Measurements from ENCODE around the gene PDLIM5. TPM values are rescaled to one million over a fixed set of nuclear protein-coding genes. Genes with fewer than 3 reads are reported as not detected.
"Not testable (repeated sequence)": the region's sequence is repeated elsewhere in the genome, so short reads cannot be mapped to it uniquely, and the experiment has no call there.

PDLIM5 gene
- total RNA-seq, 1 donor from 2014 or later = 24.2 TPM

DNA sequence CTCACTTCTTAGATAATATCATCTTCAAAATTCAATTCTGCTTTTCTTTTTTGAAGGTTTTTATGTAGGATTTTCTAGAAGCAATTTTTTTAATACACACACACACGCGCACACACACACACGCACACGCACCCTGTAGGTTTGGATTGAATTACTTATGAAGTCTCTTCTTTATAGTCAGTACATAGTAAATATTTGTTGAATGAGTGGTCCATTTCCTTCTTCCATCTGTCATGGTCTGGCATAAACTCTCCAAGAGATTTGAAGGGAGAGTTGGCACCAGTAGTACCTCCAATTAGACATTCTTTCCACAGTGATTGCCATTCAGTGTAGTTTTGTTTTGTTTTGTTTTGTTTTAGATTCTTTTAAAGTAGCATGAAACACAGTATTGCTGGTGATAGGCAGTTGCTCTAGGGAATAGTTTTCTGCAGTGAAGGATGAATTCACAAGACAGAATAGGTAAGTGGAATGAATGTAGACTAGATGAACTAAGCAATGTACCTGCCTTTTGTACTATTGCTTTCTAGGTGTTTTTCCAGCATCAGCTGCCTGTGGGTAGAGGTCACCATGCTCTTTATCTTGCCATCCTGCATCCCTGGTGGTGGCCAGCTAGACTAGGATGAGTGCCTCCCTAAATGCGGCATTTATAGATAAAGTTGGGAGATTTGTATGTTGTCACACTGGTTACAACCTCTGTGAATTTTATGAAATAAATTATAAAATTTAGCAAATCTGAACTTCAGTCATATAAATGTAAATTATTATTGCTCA lies 20.5 kb downstream of the PDLIM5 start:
- no peak overlapping the region for H3K27ac Mint-ChIP-seq
- H3K4me3 Mint-ChIP-seq (ENCODE audit: low read depth) = no peak overlapping the region
- no peak for DNase-seq (ENCODE audit: low spot score)
- intact Hi-C loops (cut with micrococcal nuclease) = no loop called here
- peaks cover 3% of the 10 kb centered on the region for H3K9me3 Mint-ChIP-seq
- H3K36me3 Mint-ChIP-seq (ENCODE audit: low read depth) = peaks cover 3% of the 10 kb centered on the region
- H3K4me1 Mint-ChIP-seq (ENCODE audit: low read depth) = no peaks in the 10 kb centered on the region
- no peaks in the 10 kb centered on the region for H3K27me3 Mint-ChIP-seq (ENCODE audit: low read depth)

GRCh38 chr4:94475050-94475449 lies 23.3 kb downstream of the PDLIM5 start:
- H3K27ac Mint-ChIP-seq = no peak overlapping the region
- intact Hi-C loops (cut with micrococcal nuclease) = no loop called here
- no peak for DNase-seq (ENCODE audit: low spot score)
- peaks cover 3% of the 10 kb centered on the region for H3K9me3 Mint-ChIP-seq
- no peak overlapping the region for H3K4me3 Mint-ChIP-seq (ENCODE audit: low read depth)
- H3K4me1 Mint-ChIP-seq (ENCODE audit: low read depth) = no peaks in the 10 kb centered on the region
- H3K36me3 Mint-ChIP-seq (ENCODE audit: low read depth) = peaks cover 3% of the 10 kb centered on the region
- H3K27me3 Mint-ChIP-seq (ENCODE audit: low read depth) = no peaks in the 10 kb centered on the region

DNA sequence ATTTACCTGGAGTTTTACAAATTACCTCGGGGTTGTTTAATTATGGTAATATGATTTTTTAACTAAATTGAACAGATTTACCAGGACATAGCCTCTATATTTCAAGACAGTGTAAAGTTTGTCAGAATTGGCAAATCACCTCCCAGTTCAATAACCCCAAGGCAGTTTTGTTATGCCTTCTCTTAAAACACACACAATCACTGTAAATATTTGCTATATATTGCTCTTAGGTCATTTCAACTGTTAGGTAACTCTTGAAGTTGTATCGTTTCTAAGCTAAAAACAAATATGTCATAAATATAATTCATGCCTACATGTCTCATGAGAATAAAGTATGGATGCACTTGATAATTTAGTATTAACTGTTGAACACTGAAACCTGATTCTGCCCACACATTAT lies 24.1 kb downstream of the PDLIM5 start:
- no peaks in the 10 kb centered on the region for H3K4me1 Mint-ChIP-seq (ENCODE audit: low read depth)
- H3K36me3 Mint-ChIP-seq (ENCODE audit: low read depth) = peaks cover under 1% of the 10 kb centered on the region
- H3K9me3 Mint-ChIP-seq = peaks cover under 1% of the 10 kb centered on the region
- no peak for DNase-seq (ENCODE audit: low spot score)
- no peak overlapping the region for H3K27ac Mint-ChIP-seq
- H3K27me3 Mint-ChIP-seq (ENCODE audit: low read depth) = no peaks in the 10 kb centered on the region
- no peak overlapping the region for H3K4me3 Mint-ChIP-seq (ENCODE audit: low read depth)
- intact Hi-C loops (cut with micrococcal nuclease) = no loop called here

DNA sequence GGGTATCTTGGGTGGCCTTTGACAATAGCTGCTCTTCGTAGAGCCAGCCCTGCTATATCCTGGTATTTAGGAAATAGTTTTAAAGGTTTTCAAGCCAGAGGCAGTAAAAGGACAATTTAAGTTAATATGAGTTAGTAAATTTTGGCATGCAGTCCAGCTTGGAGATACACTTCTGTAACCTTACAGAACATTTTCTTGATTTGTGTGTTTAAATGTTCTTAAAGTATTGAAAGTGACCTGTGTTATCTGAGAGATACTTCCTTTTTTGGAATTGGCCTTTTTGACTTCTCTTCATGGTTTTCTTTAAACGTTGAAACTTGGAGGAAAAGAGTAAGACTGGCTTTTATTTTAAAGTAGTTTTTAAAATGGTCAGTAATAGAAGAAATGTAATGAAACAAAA lies 25.5 kb downstream of the PDLIM5 start:
- Mint-ChIP-seq H3K27me3 (ENCODE audit: low read depth) (no peaks in the 10 kb centered on the region), H3K4me1 (ENCODE audit: low read depth) (no peaks in the 10 kb centered on the region), H3K27ac (no peak overlapping the region), H3K4me3 (ENCODE audit: low read depth) (no peak overlapping the region), H3K36me3 (ENCODE audit: low read depth) (no peaks in the 10 kb centered on the region), H3K9me3 (no peaks in the 10 kb centered on the region)
- DNase-seq (ENCODE audit: low spot score) = no peak
- intact Hi-C loops (cut with micrococcal nuclease) = no loop called here

DNA sequence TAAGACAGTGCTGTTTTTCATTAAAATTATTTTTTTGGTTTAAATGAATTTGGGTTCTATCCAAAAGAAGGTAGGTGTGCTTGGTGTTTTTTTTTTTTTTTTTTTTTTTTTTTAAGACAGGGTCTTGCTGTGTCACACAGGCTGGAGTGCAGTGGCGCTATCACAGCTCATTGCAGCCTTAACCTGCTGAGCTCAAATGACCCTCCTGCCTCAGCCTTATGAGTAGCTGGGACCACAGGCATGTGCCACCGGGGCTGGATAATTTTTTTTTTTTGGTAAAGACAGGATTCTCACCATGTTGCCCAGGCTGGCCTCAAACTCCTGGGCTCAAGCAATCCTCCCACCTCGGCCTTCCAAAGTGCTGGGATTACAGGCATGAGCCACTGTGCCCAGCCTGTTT lies 27.1 kb downstream of the PDLIM5 start:
- DNase-seq (ENCODE audit: low spot score); intact Hi-C loops (cut with micrococcal nuclease); H3K36me3 Mint-ChIP-seq (ENCODE audit: low read depth); H3K4me1 Mint-ChIP-seq (ENCODE audit: low read depth); H3K27me3 Mint-ChIP-seq (ENCODE audit: low read depth); H3K9me3 Mint-ChIP-seq; H3K4me3 Mint-ChIP-seq (ENCODE audit: low read depth); H3K27ac Mint-ChIP-seq: not testable (repeated sequence)

DNA sequence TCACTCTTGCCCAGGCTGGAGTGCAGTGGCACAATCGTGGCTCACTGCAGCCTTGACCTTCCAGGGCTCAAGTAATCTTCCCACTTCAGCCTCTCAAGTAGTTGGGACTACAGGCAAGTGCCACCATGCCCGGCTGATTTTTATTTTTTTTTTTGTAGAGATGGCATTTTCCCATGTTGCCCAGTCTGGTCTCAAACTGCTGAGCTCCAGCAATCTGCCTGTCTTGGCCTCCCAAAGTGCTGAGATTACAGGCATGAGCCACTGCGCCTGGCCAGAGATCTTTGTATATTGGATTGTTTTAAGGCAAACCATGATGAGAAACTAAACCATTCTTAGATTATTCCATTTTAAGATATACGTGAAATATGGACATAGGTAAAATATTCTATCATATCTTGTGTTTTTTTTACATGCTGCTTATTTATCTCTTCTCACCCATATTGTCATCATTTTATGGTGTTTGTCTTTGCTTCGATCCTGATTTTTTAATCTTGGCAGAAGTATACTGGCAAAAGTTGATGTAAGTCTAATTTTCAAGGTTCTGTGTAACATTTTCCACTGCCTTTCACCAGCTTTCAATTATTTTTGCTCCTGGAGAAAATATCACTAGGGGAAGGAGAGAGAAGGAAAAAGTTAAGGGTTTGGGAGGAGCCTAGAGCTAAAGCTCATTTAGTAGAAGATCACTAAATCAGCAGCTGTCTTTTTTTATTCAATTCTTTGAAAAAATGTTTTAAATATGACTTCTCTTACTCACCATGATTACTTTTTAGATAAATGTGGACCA lies 27.8 kb downstream of the PDLIM5 start:
- DNase-seq (ENCODE audit: low spot score) = no peak
- Mint-ChIP-seq H3K36me3 (ENCODE audit: low read depth) (no peaks in the 10 kb centered on the region), H3K27ac (no peak overlapping the region), H3K4me1 (ENCODE audit: low read depth) (peaks cover under 1% of the 10 kb centered on the region), H3K9me3 (no peaks in the 10 kb centered on the region), H3K27me3 (ENCODE audit: low read depth) (no peaks in the 10 kb centered on the region), H3K4me3 (ENCODE audit: low read depth) (no peak overlapping the region)
- intact Hi-C loops (cut with micrococcal nuclease) = no loop called here

DNA sequence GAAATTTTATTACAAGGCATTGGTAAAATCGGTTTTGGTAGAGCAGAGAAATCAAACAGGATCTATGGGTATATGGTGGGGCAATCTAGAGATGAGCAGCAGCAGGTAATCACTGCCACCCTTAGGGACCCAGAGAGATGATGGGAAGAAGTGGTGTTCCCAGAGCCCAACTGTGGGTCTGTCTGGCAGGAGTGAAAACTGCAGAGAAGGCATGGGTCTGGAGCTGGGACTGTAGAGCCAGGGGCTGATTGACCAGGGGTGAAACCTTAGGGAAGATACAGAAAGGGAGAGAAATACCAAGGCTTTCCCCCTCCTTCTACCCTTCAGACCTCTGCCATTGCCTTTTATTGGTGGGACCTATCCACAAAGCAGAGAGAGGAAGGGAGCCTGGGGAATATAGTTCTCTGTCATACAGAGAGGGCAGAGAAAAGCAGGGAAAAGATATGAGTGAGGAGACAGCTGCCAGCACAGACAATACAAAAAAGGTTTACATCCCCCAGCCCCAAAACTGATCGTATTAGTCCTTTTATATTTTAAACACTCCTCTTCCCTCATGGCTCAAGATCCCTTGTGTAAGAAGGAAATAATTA lies 28.7 kb downstream of the PDLIM5 start:
- Mint-ChIP-seq H3K27ac (no peak overlapping the region), H3K36me3 (ENCODE audit: low read depth) (no peaks in the 10 kb centered on the region), H3K27me3 (ENCODE audit: low read depth) (no peaks in the 10 kb centered on the region), H3K4me3 (ENCODE audit: low read depth) (no peak overlapping the region), H3K4me1 (ENCODE audit: low read depth) (peaks cover 6% of the 10 kb centered on the region), H3K9me3 (no peaks in the 10 kb centered on the region)
- intact Hi-C loops (cut with micrococcal nuclease) = no loop called here
- no peak for DNase-seq (ENCODE audit: low spot score)

DNA sequence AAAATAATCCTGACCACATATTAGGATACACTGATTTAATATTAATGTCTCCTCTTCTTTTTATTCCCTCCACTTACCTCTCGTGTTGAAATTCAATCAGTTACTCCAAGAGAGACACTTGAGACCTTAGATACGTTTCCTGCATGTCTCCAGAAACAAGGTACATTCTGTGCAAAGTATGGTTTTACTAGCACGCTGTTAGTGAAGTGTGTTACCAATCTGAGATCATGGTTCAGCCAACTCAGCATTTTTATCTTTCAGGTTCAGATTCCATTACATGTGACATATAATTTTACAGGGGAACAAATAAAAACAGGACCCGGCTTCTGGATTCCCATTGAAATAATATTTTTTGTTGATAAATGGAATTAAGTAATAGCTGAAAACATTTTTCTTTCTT lies 32.2 kb downstream of the PDLIM5 start:
- Mint-ChIP-seq H3K9me3 (no peaks in the 10 kb centered on the region), H3K27ac (no peak overlapping the region), H3K36me3 (ENCODE audit: low read depth) (no peaks in the 10 kb centered on the region), H3K4me3 (ENCODE audit: low read depth) (no peak overlapping the region), H3K27me3 (ENCODE audit: low read depth) (no peaks in the 10 kb centered on the region), H3K4me1 (ENCODE audit: low read depth) (peaks cover 6% of the 10 kb centered on the region)
- DNase-seq (ENCODE audit: low spot score) = no peak
- intact Hi-C loops (cut with micrococcal nuclease) = no loop called here

DNA sequence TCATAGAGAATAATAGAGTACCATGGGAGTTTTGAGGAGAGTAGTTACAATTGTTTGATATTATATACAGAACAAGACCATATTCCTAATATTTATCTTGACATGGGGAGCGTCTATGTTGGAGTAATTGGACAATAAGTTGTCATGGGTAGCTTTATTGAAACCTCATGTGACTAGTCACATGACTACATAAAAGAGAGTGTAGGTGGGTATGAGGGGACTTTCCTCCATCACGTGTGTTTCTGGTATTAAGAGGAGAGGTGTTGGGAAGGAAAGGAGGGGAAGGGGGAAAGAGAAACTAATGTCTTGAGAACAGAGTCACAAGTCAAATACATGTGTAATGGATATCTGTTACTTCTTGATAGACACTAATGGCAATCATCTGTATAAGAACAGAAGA lies 33.1 kb downstream of the PDLIM5 start:
- Mint-ChIP-seq H3K36me3 (ENCODE audit: low read depth) (no peaks in the 10 kb centered on the region), H3K27me3 (ENCODE audit: low read depth) (no peaks in the 10 kb centered on the region), H3K9me3 (no peaks in the 10 kb centered on the region), H3K27ac (no peak overlapping the region), H3K4me3 (ENCODE audit: low read depth) (no peak overlapping the region), H3K4me1 (ENCODE audit: low read depth) (peaks cover 6% of the 10 kb centered on the region)
- DNase-seq (ENCODE audit: low spot score) = no peak
- intact Hi-C loops (cut with micrococcal nuclease) = no loop called here

DNA sequence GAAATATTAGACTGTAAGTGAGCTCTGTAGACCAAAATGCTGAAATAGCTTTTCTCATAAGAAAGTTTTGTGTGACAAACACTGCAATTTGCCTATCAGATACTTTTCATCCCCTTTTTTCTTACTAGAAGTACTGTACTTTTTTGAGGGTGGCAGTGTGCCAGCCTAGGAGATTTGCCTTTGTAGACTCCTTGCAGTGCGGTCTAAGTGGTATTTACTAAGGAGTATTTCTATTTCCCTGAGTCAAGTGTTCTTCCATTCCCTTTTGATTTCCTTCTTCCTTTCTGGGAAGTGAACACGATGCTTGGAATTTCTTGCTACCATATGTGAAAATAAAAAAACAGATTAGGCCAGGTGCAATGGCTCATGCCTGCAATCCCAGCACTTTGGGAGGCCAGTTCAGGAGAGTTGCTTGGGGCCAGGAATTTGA lies 34.6 kb downstream of the PDLIM5 start:
- no peaks in the 10 kb centered on the region for H3K27me3 Mint-ChIP-seq (ENCODE audit: low read depth)
- no peak overlapping the region for H3K4me3 Mint-ChIP-seq (ENCODE audit: low read depth)
- no peaks in the 10 kb centered on the region for H3K9me3 Mint-ChIP-seq
- H3K4me1 Mint-ChIP-seq (ENCODE audit: low read depth) = peaks cover 6% of the 10 kb centered on the region
- H3K27ac Mint-ChIP-seq = no peak overlapping the region
- DNase-seq (ENCODE audit: low spot score) = no peak
- H3K36me3 Mint-ChIP-seq (ENCODE audit: low read depth) = no peaks in the 10 kb centered on the region
- intact Hi-C loops (cut with micrococcal nuclease) = no loop called here

DNA sequence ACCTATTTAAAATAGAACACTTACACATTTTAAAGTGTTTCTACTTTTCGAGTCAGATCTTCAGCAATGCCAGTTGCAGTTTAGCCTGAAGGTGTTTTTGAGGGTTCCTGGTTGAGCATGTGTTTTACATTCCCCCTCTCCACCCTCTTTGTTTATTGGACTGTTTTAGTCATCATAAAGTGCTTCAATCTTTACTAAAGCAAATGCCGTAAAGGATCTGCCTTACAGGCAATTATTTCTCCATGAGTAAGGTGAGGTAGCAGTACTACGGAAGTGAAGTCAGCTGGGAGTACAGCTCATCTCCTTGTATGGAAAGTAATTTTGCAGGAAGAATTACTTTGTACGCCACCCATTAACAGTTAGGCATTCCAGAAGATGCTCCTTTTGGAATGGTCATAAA lies 36.9 kb downstream of the PDLIM5 start:
- intact Hi-C loops (cut with micrococcal nuclease) = no loop called here
- Mint-ChIP-seq H3K4me3 (ENCODE audit: low read depth) (no peak overlapping the region), H3K27ac (no peak overlapping the region), H3K36me3 (ENCODE audit: low read depth) (no peaks in the 10 kb centered on the region), H3K27me3 (ENCODE audit: low read depth) (no peaks in the 10 kb centered on the region), H3K4me1 (ENCODE audit: low read depth) (peaks cover 6% of the 10 kb centered on the region), H3K9me3 (no peaks in the 10 kb centered on the region)
- DNase-seq (ENCODE audit: low spot score) = no peak

DNA sequence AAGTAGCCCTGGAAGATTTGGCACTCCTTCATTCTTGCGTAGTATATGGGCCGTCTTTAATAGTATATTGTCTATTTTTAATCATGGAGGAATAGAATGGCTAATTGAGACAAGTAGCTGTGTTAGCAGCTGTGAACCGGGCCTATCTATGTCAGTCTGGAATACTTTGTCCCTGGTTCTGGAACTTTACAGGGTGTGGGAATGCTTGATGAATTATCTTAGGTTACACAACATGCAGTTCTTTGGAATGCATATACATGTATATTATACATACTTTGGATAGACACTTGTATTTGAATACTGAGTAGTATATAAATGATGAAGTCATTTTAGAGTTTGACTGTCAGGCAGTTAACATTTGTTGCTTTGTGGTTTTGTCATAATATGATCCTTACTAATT lies 37.4 kb downstream of the PDLIM5 start:
- DNase-seq (ENCODE audit: low spot score) = no peak
- no peaks in the 10 kb centered on the region for H3K27me3 Mint-ChIP-seq (ENCODE audit: low read depth)
- intact Hi-C loops (cut with micrococcal nuclease) = no loop called here
- H3K4me1 Mint-ChIP-seq (ENCODE audit: low read depth) = peaks cover 6% of the 10 kb centered on the region
- no peaks in the 10 kb centered on the region for H3K9me3 Mint-ChIP-seq
- no peaks in the 10 kb centered on the region for H3K36me3 Mint-ChIP-seq (ENCODE audit: low read depth)
- H3K4me3 Mint-ChIP-seq (ENCODE audit: low read depth) = no peak overlapping the region
- no peak overlapping the region for H3K27ac Mint-ChIP-seq

DNA sequence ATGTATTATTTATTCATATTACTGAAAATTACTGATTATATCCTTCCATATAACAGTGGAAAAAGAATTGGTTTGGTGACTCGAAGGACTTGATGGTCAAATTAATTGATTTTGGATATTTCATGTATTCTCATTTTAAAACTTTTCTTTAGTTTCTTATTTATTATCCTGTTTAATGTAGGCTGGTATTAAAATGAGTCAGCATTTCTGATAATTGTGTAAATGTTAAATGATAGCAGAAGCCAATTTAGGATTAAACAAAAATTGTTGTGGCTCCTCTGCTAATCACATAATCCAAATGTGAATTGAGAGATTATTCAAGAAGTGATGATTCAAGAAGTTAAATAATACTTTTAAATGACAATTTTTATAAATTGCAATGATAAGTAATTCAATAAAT lies 38.7 kb downstream of the PDLIM5 start:
- H3K9me3 Mint-ChIP-seq = no peaks in the 10 kb centered on the region
- DNase-seq (ENCODE audit: low spot score) = no peak
- no peaks in the 10 kb centered on the region for H3K4me1 Mint-ChIP-seq (ENCODE audit: low read depth)
- H3K27ac Mint-ChIP-seq = no peak overlapping the region
- no peaks in the 10 kb centered on the region for H3K27me3 Mint-ChIP-seq (ENCODE audit: low read depth)
- intact Hi-C loops (cut with micrococcal nuclease) = no loop called here
- H3K36me3 Mint-ChIP-seq (ENCODE audit: low read depth) = no peaks in the 10 kb centered on the region
- no peak overlapping the region for H3K4me3 Mint-ChIP-seq (ENCODE audit: low read depth)
